GM18519 (cell line): ENCODE results near the gene HMG20B.

Source experiments
- ATAC-seq: cut with Tn5 transposase; IDR thresholded peaks from one replicate; pipeline ENCODE4 v1.9.1; 2021; ENCODE audit warnings: mild to moderate bottlenecking, moderate library complexity; ENCODE audit not compliant: unreplicated experiment, low FRiP score

HMG20B gene

GRCh38 chr19:3536429-3537100, 36.2 kb upstream of the HMG20B start:
- ATAC-seq: no peak

- no peak for ATAC-seq
Measured at GRCh38 chr19:3537101-3537437, 35.7 kb upstream of the HMG20B start.

GRCh38 chr19:3537438-3538240, 35.1 kb upstream of the HMG20B start:
- no peak for ATAC-seq

- no peak for ATAC-seq
Measured at GRCh38 chr19:3538258-3538929, 34.4 kb upstream of the HMG20B start.

DNA sequence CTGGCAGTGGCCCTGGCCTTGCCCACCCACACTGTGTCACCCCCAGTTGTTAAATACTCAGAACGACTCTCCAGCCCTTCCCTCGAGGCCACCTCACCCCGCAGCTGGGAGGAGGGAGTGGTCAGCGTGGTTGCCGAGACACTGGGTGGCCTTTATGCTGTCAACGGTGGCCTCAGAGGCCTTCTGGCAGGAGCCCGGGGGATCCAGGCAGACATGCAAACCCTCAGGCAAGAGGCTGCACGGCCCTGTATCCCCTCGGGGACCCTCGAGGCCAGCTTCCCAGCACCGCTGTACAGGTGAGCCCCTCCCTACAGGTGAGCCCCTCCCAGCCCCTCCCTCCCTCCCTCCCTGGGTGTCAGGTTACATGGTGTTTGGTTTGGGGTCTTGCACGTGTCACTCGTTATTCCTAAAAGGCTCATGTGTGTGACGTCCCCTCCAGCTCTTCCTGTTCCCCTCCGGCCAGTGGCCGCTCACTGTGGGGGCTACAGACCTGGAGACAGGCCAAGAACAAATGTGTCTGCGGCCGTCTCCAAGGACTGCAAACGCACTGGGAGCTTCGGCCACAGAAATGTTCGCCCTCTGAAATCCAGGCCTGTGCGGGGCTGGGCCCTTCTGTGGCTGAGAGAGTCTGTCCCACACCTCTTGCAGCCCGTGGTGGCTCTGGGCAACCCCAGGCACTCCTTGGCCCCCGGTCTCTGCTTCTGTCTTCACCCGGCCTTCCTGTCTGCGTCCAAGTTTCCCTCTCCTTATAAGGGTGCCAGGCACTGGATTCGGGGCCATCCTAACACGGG, 33.6 kb upstream of the HMG20B start, which contains the start of gene TEKTIP1:
Gene TEKTIP1, plus strand, starts transcription at position 210 of the 791 bp plus-strand sequence. Its CDS starts 4 bp downstream, at position 214.
- no peak for ATAC-seq

DNA sequence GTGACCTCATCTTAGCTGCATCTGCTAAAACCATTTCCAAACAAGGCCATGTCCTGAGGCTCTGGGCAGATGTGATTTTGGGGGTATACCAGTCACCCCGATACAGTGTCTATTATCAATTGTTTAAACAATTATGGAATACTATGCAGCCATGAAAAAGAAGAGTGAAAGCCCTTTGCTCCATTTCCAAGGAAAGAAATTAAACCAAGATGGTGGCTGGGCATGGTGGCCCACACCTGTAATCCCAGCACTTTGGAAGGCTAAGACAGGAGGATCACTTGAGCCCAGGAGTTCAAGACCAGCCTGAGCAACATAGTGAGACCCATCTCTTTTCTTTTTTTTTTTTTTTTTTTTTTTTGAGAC, 33.0 kb upstream of the HMG20B start:
- ATAC-seq: no peak

DNA sequence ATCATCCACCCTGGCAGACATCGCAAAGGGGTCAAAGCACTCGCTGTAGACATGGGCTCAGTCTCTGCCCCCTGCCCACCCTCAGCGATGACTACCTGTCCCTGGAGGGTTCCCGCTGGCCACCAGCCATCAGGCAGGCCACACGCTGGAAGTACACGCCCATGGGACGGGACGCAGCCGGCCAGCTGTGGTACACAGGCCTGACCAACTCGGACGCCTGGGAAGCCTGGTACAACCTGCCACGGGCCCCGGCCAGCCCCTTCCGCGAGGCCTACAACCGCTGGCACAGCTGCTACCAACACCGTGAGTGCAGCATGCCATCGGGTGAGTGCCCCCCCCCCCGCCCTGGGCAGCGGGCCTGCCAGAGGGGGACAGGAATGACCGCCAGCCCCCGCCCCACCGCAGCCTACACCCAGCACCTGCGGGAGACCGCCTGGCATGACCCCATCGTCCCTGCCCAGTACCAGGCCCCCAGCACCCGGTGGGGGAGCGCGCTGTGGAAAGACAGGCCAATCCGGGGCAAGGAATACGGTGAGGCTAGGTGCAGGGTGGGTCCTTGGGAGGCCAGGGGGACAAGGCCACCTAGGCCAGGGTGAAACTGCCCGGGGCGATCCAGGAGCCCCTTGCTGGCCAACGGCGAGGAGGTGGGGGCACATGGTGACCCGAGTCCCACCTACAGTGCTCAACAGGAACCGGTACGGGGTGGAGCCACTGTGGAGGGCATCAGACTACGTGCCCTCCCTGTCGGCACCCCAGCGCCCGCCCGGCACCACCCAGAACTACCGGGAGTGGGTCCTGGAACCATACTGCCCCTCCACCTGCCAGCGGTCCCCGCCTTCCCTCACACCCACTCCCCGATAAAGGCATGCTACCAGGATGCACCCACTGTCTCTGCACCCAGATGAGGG, 29.3 kb upstream of the HMG20B start:
- no peak for ATAC-seq

DNA sequence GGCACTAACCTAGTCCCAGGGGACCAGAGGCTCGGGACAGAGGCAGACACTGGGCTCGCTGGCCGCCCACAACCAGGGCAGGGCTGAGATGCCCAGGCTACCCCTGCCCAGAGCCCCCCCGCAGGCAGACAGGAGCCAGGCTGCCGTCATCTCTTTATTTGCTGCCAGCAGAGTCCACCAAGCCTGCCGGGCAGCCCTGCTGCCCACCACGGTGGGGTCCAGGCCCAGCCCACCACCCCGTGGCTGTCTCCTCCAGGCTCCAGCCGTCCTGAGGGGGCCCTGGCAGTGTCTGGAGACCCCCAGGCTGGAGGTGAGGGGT, 28.7 kb upstream of the HMG20B start:
- ATAC-seq: no peak

DNA sequence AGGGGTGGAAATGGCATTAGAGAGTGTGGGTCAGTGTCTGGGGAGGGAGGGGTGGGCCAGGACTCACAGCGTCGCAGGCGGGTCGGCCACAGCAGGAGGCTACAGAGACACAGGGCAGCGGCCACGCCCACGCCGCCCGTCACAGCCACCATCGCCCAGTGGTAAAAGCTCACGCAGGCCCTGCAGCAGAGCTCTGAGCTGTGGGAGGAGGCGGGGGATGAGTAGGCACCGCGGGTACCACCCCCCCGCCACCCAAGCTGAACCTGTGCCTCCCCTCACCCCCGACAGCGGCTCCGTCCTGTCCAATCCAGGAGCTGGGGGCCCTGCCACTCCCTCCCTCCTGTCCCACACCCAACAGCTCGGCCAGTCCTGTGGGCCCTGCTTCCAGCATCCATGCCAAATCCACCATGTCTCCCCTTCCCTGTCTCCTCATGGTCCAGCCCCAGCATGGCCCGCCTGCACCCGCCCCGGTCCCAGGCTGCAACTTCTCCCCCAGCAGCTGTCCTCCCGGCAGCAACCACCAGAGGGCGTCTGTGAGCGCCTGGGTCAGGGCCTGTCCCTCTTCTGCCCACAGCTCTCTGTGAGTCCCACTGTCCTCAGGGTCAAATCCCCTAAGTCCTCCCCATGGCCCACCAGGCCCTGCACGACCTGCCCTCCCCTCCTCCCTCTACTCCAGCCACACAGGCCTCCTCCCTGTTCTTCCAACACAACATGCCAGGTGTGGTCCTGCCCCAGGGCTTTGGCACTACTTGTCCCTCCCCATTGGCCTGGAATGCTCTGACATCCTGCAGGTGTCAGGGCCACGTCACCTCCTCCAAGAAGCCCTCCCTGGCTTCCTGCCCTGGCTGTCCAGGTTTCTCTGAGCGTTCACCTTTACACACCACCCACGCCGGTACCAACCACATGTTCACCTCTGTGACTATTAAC, 27.7 kb upstream of the HMG20B start:
- no peak for ATAC-seq

DNA sequence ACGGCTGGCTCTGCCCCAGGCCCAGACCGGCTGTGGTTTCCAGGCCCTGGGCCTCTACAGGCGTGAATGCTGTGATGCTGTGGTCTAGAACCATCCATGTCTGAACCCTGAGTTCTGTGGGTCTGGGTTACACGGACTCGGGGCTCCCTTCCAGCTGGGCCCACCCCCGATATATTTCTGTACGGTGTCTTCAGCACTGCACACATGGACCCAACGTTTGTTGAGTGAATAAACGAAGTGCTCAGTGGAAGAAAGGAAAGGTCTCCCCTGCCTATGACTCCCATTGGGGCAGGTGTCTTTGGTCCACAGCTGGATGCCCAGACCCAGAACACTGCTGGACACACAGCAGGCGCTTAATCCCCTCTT, 27.1 kb upstream of the HMG20B start:
- no peak for ATAC-seq

DNA sequence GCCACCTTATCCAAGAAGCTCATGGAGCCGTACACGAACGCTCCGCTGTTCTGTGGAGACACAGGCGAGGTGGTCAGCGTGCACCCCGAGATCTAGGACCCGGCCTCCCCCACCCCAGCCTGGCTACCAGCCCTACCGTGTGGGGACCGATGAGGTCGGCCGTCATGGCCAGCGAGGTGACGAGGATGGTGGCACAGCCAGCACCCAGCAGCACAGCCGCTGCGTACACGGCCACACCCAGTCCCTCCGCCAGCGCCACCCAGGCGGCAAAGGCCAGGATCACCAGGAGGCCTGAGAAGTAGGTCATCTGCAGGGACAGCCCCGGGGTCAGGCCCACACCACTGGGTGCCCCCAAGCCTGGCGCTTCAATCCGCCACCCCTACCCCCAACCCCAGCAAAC, 26.6 kb upstream of the HMG20B start:
- ATAC-seq: no peak

- no peak for ATAC-seq
Measured at GRCh38 chr19:3547301-3547731, 25.4 kb upstream of the HMG20B start.

DNA sequence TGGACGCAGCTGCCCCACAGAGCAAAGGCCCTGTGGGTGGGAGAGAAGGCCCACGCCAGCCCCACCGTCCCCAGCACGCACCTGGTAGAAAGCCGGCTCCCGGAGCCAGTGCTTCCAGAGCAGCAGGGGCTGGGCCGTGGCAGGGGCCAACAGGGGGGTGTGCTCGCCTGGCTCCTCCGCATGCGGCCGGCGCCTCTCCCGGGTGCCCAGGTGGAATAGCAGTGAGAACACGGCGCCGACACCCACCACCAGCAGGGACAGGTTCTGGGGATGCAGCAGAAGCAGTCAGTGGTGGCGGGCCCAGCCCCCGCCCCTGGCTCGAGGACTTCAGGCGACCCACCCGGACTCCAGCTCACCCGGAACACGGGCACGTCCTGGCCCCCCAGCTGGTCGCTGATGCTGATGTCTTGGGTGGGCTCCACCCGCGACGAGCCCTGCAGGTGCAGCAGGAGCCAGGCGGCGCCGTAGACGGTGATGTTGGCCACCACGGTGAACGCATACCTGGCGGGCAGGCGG, 24.9 kb upstream of the HMG20B start:
- ATAC-seq: no peak

DNA sequence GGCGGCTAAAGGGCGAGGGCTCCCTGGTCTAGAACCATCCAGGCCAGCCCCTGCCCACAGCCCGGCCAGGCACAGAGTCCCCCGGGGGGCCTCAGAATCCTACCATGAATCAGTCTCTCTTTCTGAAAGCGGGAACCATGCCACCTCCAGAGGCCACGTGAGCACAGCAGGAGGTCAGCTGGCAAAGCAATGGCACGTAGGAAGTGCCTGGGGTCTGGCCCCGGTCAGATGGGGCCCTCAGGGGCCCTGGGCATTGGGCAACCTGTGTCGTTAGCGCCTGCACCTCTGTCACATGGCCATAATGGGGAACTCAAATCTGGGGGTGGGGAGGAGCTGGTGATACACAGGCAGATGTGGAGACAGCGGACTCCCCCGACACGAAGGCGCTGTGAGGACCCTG, 24.1 kb upstream of the HMG20B start:
- no peak for ATAC-seq

DNA sequence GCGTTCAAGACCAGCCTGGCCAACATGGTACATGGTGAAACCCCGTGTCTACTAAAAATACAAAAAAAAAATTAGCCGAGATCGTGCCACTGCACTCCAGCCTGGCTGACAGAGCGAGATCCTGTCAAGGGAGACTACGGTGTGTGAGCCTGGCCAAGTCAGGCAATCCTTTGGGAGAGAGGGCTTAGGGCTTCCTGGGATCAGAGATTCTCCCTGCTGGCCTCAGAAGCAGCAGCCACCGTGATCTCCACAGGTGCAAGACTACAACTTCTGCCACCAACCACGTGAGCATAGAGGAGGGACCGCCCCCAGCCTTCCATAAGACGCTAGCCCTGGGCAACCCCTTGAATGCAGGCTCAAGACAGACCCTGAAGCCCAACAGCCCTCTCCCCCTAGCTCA, 22.9 kb upstream of the HMG20B start:
- no peak for ATAC-seq

- ATAC-seq: no peak
Measured at GRCh38 chr19:3550947-3551791, 21.6 kb upstream of the HMG20B start.

DNA sequence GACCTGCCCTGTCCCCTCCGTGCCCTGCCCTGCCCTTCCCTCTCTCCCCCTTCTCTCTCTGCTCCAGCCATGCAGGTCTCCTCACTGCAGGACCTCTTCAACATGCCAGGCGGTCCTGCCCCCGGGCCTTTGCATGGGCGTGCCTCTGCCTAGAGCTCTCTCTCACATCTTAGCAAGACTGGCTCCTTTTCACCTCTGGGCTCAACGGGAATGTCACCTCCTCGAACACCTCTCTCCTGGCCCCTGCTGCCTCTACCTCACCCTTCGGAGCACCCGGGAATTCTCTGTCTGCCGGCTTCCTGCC, 21.0 kb upstream of the HMG20B start:
- ATAC-seq: no peak
